Smooth muscle cell (in vitro differentiated cells): ENCODE results near the gene F10. TPM values are rescaled to one million over a fixed set of nuclear protein-coding genes. Genes with fewer than 3 reads are reported as not detected.

Experiments used
- DNase-seq: peaks from one replicate; lab custom pipeline; 2025; ENCODE audit not compliant: unreplicated experiment; lab: John Stamatoyannopoulos, UW
- H2AFZ ChIP-seq: fragments of 200-600 bp; sonication (generic); 2 replicates; pipeline ENCODE4 v1.6.0; 2016; ENCODE audit warnings: antibody characterized with exemption, low read depth, mild to moderate bottlenecking
- H3F3A ChIP-seq: fragments of 200-600 bp; sonication (generic); 2 replicates; pipeline ENCODE4 v1.6.0; 2017; ENCODE audit warnings: antibody characterized with exemption, low read depth
- H3K27ac ChIP-seq: fragments of 200-600 bp; sonication (generic); 2 replicates; pipeline ENCODE4 v1.5.1; 2016; ENCODE audit warnings: low read depth, mild to moderate bottlenecking
- H3K27me3 ChIP-seq: fragments of 200-600 bp; sonication (generic); 2 replicates; pipeline ENCODE4 v1.6.1; 2016; ENCODE audit warnings: low read depth, mild to moderate bottlenecking
- H3K36me3 ChIP-seq: fragments of 200-600 bp; sonication (generic); 2 replicates; pipeline ENCODE4 v1.5.1; 2016; ENCODE audit warnings: low read depth
- H3K4me1 ChIP-seq: fragments of 200-600 bp; sonication (generic); 2 replicates; pipeline ENCODE4 v1.5.1; 2016; ENCODE audit warnings: low read depth
- H3K4me2 ChIP-seq: fragments of 200-600 bp; sonication (generic); 2 replicates; pipeline ENCODE4 v1.6.0; 2016; ENCODE audit warnings: mild to moderate bottlenecking
- H3K4me3 ChIP-seq: fragments of 200-600 bp; sonication (generic); 2 replicates; pipeline ENCODE4 v1.5.1; 2016; ENCODE audit warnings: mild to moderate bottlenecking
- H3K79me2 ChIP-seq: fragments of 200-600 bp; sonication (generic); 2 replicates; pipeline ENCODE4 v1.6.0; 2016; ENCODE audit warnings: low read depth, mild to moderate bottlenecking
- H3K9ac ChIP-seq: fragments of 200-600 bp; sonication (generic); 2 replicates; pipeline ENCODE4 v1.6.0; 2016; ENCODE audit warnings: low read depth
- H3K9me3 ChIP-seq: fragments of 200-600 bp; sonication (generic); replicated peaks from 2 replicates; pipeline ENCODE4 v1.5.1; 2016; ENCODE audit warnings: low read depth
- H4K20me1 ChIP-seq: fragments of 200-600 bp; sonication (generic); 2 replicates; pipeline ENCODE4 v1.6.0; 2016; ENCODE audit warnings: low read depth
- CTCF ChIP-seq: fragments of 200-600 bp; sonication (generic); IDR thresholded peaks from 2 replicates; pipeline ENCODE4 v1.5.1; 2017; ENCODE audit warnings: borderline replicate concordance, mild to moderate bottlenecking, antibody characterized with exemption; ENCODE audit not compliant: insufficient read depth, poor library complexity, severe bottlenecking
- WGBS: methylation state at CpG from one replicate; pipeline ENCODE4 v1.1.7; 2016; ENCODE audit warnings: low lambda C conversion rate; 5-methylcytosine and 5-hydroxymethylcytosine counted together
- polyA plus RNA-seq: library from polyadenylated mRNA; unstranded; fragments of >200 nt; fragmentation: Nextera tagmentation; extraction: Ambion mirVana; gene quantifications from 2 replicates; pipeline ENCODE4 v1.2.1, GENCODE V29; 2016
- small RNA-seq: library from RNA; depleted of rRNA; stranded (forward); fragments of <200 nt; gene quantifications from one replicate; pipeline ENCODE3, GENCODE V24; 2014
- total RNA-seq: library from RNA; depleted of rRNA; stranded (reverse); fragments of >200 nt; gene quantifications from 2 replicates; pipeline ENCODE4 v1.2.3, GENCODE V29; 2014

The F10 gene
- total and polyA plus RNA-seq, 2 experiments from 2014 or later: 17.1 to 43.7 TPM

- H4K20me1 ChIP-seq: peaks cover 37% of the 10 kb centered on the region
- no peak overlapping the region for H3K27ac ChIP-seq
- no peak overlapping the region for H3K4me3 ChIP-seq
- WGBS: 93% methylated on average over 9 of the region's 9 CpGs
- peaks cover 23% of the 10 kb centered on the region for H3K36me3 ChIP-seq
- H3K9ac ChIP-seq: no peak overlapping the region
- no peaks in the 10 kb centered on the region for H3K9me3 ChIP-seq
- H3K4me1 ChIP-seq: no peaks in the 10 kb centered on the region
- no peaks in the 10 kb centered on the region for H3K27me3 ChIP-seq
- H3F3A ChIP-seq: no peaks in the 10 kb centered on the region
- no peak overlapping the region for H3K4me2 ChIP-seq
- H2AFZ ChIP-seq: no peak overlapping the region
- DNase-seq: no peak
- no peak for TF ChIP-seq CTCF
- H3K79me2 ChIP-seq: peaks cover 25% of the 10 kb centered on the region
Observed at GRCh38 chr13:113196970-113197737, 74.6 kb downstream of the F10 start.

Small RNA genes lying within 50 kb of the gene (small RNA-seq; reads per million reads assigned to genes)
- not detected for gene AL137002.1

Other genes with a start within 250 kb of the F10 start
- 3.8 and 7.6 TPM in 2 replicates for gene MCF2L, start 153.6 kb upstream of the F10 start, total RNA-seq
- 0.54 and 5.5 TPM in 2 replicates for gene MCF2L, start 153.6 kb upstream of the F10 start, polyA plus RNA-seq
- 0.63 and 1.7 TPM in 2 replicates for gene F7, start 17.0 kb upstream of the F10 start, total RNA-seq
- 1.7 TPM in 2 replicates for gene F7, start 17.0 kb upstream of the F10 start, polyA plus RNA-seq
- not detected in 2 replicates for gene PROZ, start 35.8 kb downstream of the F10 start, total RNA-seq
- not detected in 2 replicates for gene PROZ, start 35.8 kb downstream of the F10 start, polyA plus RNA-seq
- gene PCID2, start 85.9 kb downstream of the F10 start, total RNA-seq: 25.5 and 27.1 TPM in 2 replicates
- gene PCID2, start 85.9 kb downstream of the F10 start, polyA plus RNA-seq: 26.2 and 32.5 TPM in 2 replicates
- 61.5 and 62.7 TPM in 2 replicates for gene CUL4A, start 86.8 kb downstream of the F10 start, total RNA-seq
- 40.3 and 42.3 TPM in 2 replicates for gene CUL4A, start 86.8 kb downstream of the F10 start, polyA plus RNA-seq
- gene LAMP1, start 174.4 kb downstream of the F10 start, total RNA-seq: 111 TPM in 2 replicates
- 146 and 159 TPM in 2 replicates for gene LAMP1, start 174.4 kb downstream of the F10 start, polyA plus RNA-seq
- gene GRTP1, start 241.3 kb downstream of the F10 start, total RNA-seq: 2.2 and 4.4 TPM in 2 replicates
- 4.4 and 6.5 TPM in 2 replicates for gene GRTP1, start 241.3 kb downstream of the F10 start, polyA plus RNA-seq